ENCODE measurements around the gene ITGB3. TPM values are rescaled to one million over a fixed set of nuclear protein-coding genes. Genes with fewer than 3 reads are reported as not detected.

Gene ITGB3
- total RNA-seq, 1 experiment from 2014 or later = not detected

DNA sequence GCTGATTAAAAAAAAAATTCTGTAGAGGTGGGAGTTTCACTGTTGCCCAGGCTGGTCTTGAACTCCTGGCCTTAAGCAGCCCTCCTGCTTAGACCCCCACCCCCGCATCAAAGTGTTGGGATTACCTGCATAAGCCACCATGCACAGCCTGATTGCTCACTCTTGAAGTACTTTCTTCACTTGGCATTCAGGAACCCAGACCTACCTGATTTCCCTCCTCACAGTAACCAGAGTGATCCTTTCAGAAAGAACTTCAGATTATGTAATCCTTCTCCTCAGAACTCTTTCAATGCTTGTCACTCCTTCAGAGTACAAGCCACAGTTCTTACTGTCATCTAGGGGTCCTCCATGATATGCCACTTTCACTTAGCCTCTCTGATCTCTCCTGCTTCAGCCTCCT lies 71.5 kb downstream of the ITGB3 start:
- intact Hi-C loops (cut with micrococcal nuclease) = no loop called here
- CTCF ChIA-PET = no interaction called here
- no peak overlapping the region for H3K4me2 ChIP-seq (ENCODE audit: low read length)

More for the DNA sequence above, 71.5 kb downstream of the ITGB3 start:
- no peak for ATAC-seq
- no peak overlapping the region for H3K9ac ChIP-seq (ENCODE audit: low read length)
- H3K27me3 ChIP-seq (ENCODE audit: insufficient read depth, low read length) = no peaks in the 10 kb centered on the region
- no peaks in the 10 kb centered on the region for H3K36me3 ChIP-seq (ENCODE audit: control insufficient read depth in 1 of 2, insufficient read depth in 2 of 2, low read length in 2 of 2)
- no peak overlapping the region for H3K27ac ChIP-seq (ENCODE audit: low read depth, low read length)
- no peaks in the 10 kb centered on the region for H3K4me1 ChIP-seq (ENCODE audit: control insufficient read depth in 1 of 2, insufficient read depth in 2 of 2, low read length in 2 of 2)
- H3K4me3 ChIP-seq (replicated peaks in 1 of 2; ENCODE audit: low read depth in 1 of 2, low read length in 2 of 2) = no peak overlapping the region
- no peak for DNase-seq (ENCODE audit: low read depth, low spot score)
- peaks cover 3 to 5% of the 10 kb centered on the region in 2 experiments; a peak in 1 of 4 replicates for H3K9me3 ChIP-seq (ENCODE audit: control insufficient read depth in 1 of 2, insufficient read depth in 1 of 2, low read depth in 1 of 2, low read length in 2 of 2)
- H3K9me2 ChIP-seq (ENCODE audit: insufficient read depth) = no peaks in the 10 kb centered on the region
- no peaks in the 10 kb centered on the region for H3K79me2 ChIP-seq (ENCODE audit: insufficient read depth, low read length)
- H4K20me1 ChIP-seq (ENCODE audit: insufficient read depth) = no peaks in the 10 kb centered on the region
- TF ChIP-seq YY1 (IDR thresholded peaks at IDR 0.05; ENCODE audit: extremely low read depth, insufficient replicate concordance, low read depth, low read length) (no peak), CBX3 (IDR thresholded peaks at IDR 0.05; ENCODE audit: low read depth) (no peak)
- TF ChIP-seq, protein P1, sequence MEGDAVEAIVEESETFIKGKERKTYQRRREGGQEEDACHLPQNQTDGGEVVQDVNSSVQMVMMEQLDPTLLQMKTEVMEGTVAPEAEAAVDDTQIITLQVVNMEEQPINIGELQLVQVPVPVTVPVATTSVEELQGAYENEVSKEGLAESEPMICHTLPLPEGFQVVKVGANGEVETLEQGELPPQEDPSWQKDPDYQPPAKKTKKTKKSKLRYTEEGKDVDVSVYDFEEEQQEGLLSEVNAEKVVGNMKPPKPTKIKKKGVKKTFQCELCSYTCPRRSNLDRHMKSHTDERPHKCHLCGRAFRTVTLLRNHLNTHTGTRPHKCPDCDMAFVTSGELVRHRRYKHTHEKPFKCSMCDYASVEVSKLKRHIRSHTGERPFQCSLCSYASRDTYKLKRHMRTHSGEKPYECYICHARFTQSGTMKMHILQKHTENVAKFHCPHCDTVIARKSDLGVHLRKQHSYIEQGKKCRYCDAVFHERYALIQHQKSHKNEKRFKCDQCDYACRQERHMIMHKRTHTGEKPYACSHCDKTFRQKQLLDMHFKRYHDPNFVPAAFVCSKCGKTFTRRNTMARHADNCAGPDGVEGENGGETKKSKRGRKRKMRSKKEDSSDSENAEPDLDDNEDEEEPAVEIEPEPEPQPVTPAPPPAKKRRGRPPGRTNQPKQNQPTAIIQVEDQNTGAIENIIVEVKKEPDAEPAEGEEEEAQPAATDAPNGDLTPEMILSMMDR (IDR thresholded peaks at IDR 0.05 in 2 of 3, conservative IDR thresholded peaks at IDR 0.05 in 1 of 3; ENCODE audit: borderline replicate concordance in 1 of 3, insufficient read depth in 1 of 3, low read depth in 2 of 3, low read length in 2 of 3) = no peak
- TF ChIP-seq, protein P2, sequence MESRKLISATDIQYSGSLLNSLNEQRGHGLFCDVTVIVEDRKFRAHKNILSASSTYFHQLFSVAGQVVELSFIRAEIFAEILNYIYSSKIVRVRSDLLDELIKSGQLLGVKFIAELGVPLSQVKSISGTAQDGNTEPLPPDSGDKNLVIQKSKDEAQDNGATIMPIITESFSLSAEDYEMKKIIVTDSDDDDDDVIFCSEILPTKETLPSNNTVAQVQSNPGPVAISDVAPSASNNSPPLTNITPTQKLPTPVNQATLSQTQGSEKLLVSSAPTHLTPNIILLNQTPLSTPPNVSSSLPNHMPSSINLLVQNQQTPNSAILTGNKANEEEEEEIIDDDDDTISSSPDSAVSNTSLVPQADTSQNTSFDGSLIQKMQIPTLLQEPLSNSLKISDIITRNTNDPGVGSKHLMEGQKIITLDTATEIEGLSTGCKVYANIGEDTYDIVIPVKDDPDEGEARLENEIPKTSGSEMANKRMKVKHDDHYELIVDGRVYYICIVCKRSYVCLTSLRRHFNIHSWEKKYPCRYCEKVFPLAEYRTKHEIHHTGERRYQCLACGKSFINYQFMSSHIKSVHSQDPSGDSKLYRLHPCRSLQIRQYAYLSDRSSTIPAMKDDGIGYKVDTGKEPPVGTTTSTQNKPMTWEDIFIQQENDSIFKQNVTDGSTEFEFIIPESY (IDR thresholded peaks at IDR 0.05; ENCODE audit: extremely low read depth, insufficient replicate concordance, low read length) = no peak
- BruUV-seq (replicated peaks) = no TSS peak
- POLR2A ChIA-PET = interaction anchor here (1.1 kb wide), 1 partner anchor 10 kb away, joined by 3 read pairs; no protein-coding TSS in a partner anchor
- RAD21 ChIA-PET (ENCODE audit: low non-redundant PET in 1 of 2, low total read pairs in 2 of 2, uncharacterized antibody in 2 of 2, unreplicated experiment in 2 of 2) = no interaction called here
- H2AFZ ChIP-seq (ENCODE audit: low read depth, low read length, poor library complexity, severe bottlenecking) = no peak overlapping the region

Data from HCT116 (cell line).